Activated CD8-positive, alpha-beta memory T cell treated with anti-CD3 and anti-CD28 coated beads, Interleukin-2, amount 50 U/mL, for 4 hours (primary cell): ENCODE results near the gene RUNX2.
"Not testable (repeated sequence)": the region's sequence is repeated elsewhere in the genome, so short reads cannot be mapped to it uniquely, and the experiment has no call there.

ENCODE experiments used
- DNase-seq: peaks from one replicate; pipeline ENCODE4 v3.0.0-alpha.2; 2020

Gene RUNX2

DNA sequence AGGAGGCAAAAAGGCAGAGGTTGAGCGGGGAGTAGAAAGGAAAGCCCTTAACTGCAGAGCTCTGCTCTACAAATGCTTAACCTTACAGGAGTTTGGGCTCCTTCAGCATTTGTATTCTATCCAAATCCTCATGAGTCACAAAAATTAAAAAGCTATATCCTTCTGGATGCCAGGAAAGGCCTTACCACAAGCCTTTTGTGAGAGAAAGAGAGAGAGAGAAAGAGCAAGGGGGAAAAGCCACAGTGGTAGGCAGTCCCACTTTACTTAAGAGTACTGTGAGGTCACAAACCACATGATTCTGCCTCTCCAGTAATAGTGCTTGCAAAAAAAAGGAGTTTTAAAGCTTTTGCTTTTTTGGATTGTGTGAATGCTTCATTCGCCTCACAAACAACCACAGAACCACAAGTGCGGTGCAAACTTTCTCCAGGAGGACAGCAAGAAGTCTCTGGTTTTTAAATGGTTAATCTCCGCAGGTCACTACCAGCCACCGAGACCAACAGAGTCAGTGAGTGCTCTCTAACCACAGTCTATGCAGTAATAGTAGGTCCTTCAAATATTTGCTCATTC is at the start of gene RUNX2:
TSS of gene RUNX2 (plus strand) at position 375 of the 567 bp plus-strand sequence. CDS start 397 bp downstream, outside the sequence.
- no peak for DNase-seq

DNA sequence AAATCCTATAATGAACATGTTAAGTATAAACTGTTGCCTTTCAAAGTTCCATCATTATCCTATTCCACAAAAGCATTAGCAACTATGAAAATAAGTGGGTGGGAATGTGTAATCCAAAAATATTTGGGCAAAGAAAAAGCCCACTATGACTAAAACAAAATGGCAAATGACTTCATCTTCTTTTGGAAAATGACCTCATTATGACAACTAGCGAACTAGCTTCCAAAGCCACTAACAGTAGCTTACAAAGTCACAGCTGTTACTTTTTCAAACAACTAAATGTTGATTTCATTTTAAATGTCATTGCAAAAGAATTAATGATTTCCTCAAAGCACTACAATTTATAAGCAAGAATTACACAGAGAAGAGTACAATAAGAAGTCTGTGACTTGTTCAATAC is 49.8 kb upstream of the RUNX2 start:
- DNase-seq, result no peak

DNA sequence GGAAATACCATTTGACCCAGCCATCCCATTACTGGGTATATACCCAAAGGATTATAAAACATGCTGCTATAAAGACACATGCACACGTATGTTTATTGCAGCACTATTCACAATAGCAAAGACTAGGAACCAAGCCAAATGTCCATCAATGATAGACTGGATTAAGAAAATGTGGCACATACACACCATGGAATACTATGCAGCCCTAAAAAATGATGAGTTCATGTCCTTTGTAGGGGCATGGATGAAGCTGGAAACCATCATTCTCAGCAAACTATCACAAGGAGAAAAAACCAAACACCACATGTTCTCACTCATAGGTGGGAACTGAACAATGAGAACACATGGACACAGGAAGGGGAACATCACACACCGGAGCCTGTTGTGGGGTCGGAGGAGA is 41.4 kb upstream of the RUNX2 start:
- not testable (repeated sequence) for DNase-seq

DNA sequence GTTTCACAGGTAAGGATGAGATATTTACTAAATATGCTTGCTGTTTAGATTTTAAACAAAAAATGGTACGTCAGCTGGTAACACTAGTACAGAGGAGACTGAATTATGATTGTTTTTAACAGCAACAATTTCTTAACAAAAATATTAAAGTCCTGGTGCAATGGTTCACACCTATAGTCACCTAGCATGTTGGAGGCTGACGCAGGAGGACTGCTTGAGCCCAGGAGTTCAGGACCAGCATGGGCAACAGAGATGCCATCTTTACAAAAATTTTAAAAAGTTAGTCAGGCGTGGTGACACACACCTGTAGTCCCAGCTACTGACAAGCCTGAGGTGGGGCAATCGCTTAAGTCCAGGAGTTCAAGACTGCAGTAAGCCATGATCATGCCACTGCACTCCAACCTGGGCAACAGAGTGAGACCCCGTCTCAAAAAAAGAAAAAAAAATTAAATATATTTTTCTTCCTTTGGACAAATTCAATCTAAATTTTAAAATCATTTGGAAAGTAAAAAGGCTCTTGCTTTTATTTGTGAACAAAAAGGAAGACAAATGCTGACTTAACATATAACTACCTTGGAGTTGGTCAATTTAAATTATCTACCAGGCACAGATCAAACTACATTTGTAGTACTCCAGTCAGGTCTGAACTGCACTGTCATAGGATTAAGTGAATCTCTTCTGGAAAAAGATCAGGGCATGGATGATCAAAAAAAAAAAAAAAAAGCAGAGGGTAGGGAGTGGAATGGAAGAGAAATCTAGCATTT is 38.2 kb upstream of the RUNX2 start:
- no peak for DNase-seq

DNA sequence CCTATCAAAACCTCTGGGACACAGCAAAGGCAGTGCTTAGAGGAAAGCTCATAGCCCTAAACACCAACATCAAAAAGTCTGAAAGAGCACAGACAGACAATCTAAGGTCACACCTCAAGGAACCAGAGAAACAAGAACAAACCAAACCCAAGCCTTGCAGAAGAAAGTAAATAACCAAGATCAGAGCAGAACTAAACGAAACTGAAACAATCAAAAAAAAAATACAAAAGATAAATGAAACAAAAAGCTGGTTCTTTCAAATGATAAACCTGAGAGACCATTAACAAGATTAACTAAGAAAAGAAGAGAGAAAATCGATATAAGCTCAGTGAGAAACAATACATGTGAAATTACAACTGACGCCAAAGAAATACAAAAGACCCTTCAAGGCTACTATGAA is 34.8 kb upstream of the RUNX2 start:
- no peak for DNase-seq

DNA sequence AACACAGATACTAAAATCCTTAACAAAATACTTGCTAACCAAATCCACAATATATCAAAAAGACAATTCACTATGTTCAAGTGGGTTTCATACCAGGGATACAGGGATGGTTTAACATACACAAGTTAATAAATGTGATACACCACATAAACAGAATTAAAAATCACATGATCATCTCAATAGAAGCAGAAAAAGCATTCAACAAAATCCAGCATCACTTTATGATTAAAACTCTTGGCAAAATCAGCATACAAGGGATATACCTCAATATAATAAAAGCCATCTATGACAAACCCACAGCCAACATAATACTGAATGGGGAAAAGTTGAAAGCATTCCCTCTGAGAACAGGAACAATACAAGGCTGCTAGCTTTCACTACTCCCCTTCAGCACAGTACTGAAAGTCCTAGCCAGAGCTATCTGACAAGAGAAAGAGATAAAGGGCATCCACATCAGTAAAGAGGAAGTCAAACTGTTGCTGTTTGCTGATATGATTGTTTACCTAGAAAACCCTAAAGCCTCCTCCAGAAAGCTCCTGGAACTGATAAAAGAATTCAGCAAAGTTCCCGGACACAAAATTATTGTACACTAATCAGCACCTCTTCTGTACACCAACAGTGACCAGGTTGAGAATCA is 33.9 kb upstream of the RUNX2 start:
- DNase-seq, result not testable (repeated sequence)

DNA sequence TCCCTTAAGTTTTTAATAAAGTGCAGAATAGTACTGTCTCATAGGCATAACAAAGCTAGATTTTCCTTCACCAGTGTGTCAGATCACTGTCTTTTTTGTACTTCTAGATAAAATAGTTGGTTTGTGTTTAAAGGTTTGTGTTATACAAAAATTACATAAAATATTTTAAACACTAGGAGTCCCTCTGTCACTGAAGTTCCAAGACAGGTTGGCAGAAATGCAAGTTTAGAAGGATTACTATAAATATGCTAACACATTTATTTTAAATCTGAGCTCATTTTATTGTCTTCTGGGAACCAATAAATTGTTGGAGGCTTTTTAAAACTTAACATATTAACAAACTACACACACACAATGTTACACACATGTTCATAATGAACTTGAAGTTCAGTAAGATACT is 30.8 kb upstream of the RUNX2 start:
- DNase-seq, result no peak

DNA sequence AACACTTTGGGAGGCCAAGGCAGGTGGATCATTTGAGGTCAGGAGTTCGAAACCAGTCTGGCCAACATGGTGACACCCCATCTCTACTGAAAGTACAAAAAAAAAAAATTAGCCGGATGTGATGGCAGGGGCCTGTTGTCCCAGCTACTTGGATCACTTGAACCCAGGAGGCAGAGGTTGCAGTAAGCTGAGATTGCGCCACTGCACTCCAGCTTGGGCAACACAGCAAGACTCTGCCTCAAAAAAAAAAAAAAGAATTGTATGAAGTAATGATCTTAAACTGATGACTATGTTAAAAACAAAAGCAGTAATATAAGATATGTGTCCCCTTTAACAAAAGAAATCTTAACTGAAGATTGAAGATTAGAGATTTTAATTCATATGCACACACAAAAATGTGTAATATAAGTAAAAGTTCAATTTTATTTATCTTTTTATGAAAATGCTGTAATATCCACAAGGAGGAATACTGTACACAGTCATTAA is 29.0 kb upstream of the RUNX2 start:
- no peak for DNase-seq

DNA sequence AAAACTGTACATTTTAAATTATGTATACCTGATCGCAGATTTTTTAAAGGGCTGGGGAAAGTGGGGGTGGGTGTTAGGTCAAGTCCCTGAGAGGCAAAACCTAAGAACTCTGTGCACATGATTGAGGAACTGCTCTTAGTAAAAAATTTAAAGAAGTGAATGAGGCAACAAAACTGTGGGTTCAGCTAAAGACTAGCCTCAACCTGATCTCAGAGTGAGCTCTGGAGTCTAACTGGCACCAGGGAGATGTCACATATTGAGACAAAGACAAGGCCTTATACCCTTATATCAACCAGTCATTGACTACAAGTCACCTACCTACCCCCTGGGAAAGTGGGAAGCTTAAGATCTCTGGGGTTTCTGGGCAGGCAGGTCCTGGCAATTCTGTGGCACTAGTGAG is 27.4 kb upstream of the RUNX2 start:
- no peak for DNase-seq

DNA sequence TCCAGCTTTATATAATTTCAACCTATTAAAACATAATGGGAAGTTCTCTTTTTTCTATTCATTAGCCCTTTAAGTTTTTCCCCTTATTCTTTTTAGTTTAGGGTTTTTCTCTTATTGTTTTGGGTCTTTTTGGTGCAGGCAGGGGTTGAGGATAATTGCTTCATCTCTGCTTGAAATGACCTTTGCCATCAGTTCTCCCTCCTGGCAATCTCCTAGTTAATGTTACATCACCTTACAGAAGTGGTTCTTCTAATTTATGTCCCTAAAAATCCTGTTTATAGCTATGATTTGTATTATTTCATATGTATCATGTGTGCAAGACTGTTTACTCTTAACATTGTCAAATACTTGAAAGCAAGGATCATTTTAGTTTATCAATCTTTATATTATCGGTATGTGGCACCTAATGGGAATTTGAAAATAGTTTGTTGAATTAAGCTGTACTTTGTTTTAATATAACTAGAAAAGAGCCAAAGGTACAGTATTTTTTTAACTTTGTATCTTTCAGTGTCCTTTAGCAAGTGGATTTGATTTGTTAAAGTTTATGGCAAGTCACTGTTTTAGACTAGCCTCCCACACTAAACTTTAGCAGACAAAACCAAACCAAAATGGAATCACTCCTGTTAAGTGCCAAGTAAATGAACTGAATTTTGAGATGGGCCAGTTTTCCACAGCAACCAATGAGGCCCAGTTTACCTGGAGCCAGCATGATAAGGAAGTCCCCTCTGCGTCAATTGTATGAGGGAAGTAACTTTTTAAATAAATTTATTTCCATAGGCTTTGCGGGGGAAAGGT is 26.6 kb upstream of the RUNX2 start:
- no peak for DNase-seq

DNA sequence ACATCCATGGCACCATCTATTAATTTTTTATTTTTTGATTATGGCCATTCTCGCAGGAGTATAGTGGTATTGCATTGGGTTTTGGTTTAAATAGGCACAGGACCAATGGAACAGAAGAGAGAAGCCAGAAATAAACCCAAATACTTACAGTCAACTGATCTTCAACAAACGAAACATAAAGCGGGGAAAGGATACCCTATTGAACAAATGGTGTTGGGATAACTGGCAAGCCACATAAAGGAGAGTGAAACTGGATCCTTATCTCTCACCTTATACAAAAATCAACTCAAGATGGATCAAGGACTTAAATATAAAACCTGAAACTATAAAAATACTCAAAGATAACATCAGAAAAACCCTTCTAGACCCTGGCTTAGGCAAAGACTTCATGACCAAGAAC is 25.3 kb upstream of the RUNX2 start:
- DNase-seq, result no peak

DNA sequence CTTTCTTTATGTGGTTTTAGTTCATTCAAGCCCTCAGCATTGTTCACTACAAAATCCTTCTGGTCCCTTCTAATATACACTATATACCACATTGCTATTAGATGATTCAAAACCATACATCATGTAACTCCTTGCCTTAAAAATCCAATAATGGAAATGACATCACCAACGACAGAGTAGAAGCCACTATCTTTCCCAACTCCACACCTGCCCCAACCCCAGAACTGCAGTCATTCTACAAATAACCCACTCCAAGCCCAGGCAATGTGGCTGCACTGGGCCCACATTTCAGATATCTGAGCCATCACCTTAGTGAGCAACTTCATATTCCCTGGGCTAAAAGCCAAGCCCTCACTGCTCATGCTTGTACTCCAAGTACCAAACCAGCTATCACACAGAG is 22.6 kb upstream of the RUNX2 start:
- no peak for DNase-seq

DNA sequence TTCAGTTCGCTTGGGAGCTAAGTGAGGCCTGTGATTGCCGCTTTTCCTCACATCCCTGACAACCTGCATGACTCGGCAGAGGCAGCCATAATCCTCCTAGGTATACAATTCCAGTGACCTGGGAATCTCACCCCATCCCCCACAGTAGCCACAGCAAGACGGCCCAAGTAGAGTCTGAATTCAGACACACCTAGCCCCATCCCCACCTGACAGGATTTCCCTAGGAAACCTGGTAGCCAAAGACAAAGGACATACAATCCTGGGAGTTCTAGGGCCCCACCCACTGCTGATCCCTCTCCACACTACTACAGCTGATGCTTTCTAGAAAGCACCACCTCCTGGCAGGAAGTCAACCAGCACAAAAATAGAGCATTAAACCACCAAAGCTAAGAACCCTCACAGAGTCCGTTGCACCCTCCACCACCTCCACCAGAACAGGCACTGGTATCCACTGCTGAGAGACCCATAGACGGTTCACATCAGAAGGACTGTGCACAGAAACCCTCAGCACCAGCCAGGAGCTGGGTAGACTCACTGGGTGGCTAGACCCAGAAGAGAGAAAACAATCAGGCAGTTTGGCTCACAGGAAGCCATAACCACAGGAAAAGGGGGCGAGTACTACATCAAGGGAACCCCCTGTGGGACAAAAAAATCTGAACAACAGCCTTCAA is 17.9 kb upstream of the RUNX2 start:
- DNase-seq, result peak; percentile 38

DNA sequence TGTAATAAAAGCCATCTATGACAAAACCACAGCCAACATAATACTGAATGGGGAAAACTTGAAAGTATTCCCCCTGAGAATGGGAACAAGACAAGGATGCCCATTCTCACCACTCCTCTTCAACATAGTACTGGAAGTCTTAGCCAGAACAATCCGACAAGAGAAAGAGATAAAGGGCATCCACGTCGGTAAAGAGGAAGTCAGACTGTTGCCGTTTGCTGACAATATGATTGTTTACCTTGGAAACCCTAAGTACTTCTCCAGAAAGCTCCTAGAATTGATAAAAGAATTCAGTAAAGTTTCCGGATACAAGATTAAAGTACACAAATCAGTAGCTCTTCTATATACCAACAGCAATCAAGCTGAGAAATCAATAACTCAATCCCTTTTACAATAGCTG is 14.0 kb upstream of the RUNX2 start:
- no peak for DNase-seq

DNA sequence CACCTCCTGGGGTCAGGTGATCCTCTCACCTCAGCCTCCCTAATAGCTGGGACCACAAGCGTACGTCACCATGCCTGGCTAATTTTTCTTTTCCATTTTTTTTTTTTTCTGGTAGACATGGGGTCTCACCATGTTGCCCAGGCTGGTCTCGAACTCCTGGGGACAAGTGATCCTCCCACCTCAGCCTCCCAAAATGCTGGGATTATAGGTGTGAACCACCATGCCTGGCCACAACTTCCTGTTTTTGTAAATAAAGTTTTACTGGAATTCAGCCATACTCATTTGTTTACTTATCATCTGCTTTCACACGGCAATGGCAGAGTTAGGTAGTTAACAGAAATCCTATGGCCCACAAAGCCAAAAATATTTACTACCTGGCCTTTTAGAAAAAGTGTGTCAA is 7.8 kb upstream of the RUNX2 start:
- no peak for DNase-seq

DNA sequence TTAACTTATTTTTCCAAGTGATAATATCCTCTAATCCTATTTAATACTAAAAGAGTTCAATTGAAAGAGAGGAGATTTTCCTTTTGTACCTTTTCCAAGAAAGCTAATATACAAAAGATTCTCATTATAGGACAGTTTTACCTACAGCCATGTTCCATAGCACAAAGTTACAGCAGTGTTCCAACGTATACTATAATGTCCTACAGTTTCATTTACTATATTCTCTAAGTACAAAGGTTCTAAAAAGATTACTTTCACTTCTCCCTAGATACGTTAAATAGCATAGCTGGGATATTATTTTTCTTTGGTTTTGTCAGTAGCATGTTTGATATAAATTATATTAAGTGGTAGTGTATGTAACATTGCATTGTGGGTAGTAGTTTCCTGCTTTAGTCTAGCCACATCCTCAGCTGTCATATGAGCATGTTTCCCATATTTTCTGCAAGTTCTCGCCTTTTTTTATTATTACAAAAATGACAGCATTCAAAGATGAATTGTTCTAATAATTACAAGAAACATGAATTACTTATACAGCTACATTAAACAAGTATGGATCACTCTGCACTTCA is 4.4 kb upstream of the RUNX2 start:
- no peak for DNase-seq

DNA sequence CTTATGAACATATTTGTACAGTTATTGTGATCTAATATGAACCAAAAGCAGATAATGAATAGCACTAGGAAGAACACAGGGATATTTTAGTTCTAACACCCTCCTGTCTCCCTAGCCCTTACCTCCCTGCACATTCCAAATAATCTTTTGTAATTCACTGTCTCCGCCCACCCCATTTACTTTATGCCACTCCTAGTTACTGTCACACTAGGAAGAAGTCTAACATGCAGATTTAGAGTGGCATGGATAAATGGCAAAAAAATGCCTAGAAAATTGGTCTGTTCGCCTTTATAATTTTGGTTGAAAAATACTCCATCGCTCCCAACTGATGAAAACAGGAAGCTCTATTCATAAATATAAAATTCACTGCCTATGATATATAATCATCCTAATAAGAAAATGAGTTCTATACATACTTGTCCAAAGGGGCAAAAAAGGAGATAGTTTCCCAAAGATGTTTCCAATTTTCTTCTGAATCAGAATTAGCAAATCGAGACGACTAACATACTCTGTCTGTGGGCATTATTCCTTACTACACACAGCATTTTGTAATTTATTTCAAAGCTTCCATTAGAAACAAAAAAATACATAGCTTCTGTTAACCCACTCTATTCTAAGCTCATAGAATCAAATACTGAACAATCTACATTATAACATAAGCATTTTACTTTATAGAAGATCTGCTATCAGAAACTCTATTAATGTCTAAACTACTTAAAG is 1.3 kb upstream of the RUNX2 start:
- no peak for DNase-seq

DNA sequence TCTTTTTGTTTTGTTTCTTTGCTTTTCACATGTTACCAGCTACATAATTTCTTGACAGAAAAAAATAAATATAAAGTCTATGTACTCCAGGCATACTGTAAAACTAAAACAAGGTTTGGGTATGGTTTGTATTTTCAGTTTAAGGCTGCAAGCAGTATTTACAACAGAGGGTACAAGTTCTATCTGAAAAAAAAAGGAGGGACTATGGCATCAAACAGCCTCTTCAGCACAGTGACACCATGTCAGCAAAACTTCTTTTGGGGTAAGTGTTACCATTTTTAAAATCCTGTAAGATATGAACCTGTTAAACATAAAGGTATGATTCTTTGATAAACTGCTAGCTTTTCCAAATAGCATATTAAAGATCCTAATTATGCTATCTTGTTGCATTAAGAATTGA is 393 bp downstream of the RUNX2 start:
- DNase-seq, result no peak

DNA sequence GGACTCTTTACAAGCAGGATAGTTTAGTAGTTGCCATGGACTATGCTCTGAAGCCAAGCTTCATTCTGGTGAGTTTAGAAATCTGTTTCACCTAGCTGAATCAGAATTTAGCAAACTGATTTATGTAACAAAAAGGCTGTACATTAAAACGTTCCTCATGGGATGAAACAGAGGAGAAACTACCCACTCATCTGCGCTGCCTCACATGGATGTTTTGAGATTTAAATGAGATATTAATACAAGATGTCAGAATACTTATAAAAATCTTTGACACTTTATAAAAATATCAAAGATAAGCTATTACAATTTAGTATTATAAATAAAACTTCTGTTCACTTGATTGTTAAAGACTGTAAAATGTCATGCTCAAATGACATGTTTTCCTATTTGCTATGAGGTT is 16.8 kb downstream of the RUNX2 start:
- no peak for DNase-seq

DNA sequence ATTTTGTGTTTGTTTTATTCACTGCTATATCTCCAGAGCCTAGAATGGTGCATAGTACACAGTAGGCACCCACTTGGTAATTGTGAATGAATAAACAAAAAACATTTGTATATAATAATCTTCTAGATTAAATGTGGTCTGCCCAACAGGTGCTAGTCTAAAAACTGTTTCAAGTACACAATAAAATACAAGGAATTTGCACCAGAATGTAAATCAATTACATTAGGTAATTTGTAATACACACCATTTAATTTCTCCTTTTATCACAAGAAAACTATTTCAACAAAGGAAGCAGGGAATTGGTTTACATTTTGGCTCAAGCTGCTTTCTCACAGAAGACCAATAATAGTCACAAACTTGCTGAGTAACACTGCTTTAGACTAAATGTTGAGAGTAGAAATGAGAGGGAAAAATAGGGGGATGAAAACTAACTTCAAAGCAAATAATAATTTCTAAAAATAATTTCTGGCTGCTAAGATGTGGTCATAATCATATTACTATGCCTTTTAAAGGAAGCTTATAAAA is 22.1 kb downstream of the RUNX2 start:
- DNase-seq, result no peak

DNA sequence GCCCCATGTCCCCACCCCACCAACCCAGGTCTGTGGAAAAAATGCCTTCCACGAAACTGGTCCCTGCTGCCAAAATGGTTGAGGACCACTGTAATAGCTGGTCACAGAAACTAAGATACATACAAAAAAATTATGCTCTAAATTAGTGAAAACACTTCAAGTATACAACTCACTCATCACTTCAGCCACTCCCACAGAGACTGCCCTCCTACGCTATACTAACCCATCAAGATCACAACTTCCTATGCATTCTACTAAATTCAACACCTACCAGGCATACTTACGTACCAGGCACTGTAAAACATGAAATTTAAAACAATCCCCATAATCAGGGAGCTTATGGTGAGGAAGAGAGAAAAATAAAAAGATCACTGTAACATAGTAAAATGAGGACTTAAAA is 22.9 kb downstream of the RUNX2 start:
- DNase-seq, result no peak

DNA sequence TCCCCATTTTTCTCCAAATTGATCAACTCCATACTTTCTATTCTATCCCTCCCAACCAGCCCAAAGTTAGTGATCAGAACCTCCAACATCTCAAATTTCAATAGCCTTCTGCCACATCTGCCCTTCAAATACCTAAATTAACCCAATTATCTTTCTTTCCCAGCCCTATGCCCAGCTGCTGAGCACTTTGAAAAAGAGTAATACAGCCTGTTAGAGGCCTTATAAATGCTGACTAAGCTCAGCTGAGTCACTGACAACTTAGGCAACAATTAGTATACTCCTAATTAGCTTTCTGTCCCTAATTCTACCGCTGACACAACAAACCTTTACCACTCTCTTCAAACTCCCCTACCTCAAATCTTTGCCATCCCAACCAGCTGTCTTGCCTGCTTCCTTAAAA is 23.5 kb downstream of the RUNX2 start:
- DNase-seq, result no peak
